AG09319 (cell line): ENCODE measurements around the gene CDX1.

Source experiments
- DNase-seq: peaks from one replicate; pipeline ENCODE4 v3.0.0-alpha.2; 2010; ENCODE audit warnings: low read depth; ENCODE audit errors: extremely low read depth
- CTCF ChIP-seq: IDR thresholded peaks from 2 replicates; pipeline ENCODE4 v1.5.1; 2011; ENCODE audit warnings: low read depth, mild to moderate bottlenecking, inconsistent platforms, low read length, moderate library complexity

The CDX1 gene

GRCh38 chr5:150184990-150185912, 18.7 kb downstream of the CDX1 start:
- DNase-seq = no peak
- no peak for TF ChIP-seq CTCF

GRCh38 chr5:150186137-150186536, 19.6 kb downstream of the CDX1 start:
- no peak for DNase-seq
- no peak for TF ChIP-seq CTCF

GRCh38 chr5:150186897-150187296, 20.3 kb downstream of the CDX1 start:
- DNase-seq = no peak
- no peak for TF ChIP-seq CTCF

- TF ChIP-seq CTCF = no peak
Observed at GRCh38 chr5:150188146-150188842, 21.7 kb downstream of the CDX1 start.

GRCh38 chr5:150189326-150189725, 22.7 kb downstream of the CDX1 start:
- DNase-seq = no peak
- TF ChIP-seq CTCF = no peak

More at GRCh38 chr5:150188146-150188842, 21.7 kb downstream of the CDX1 start:
- no peak for DNase-seq

GRCh38 chr5:150189728-150190502, 23.3 kb downstream of the CDX1 start, which contains the start of gene SLC6A7:
Gene SLC6A7 (plus strand): TSS chr5:150190062. CDS start chr5:150190328, 266 bp downstream.
- DNase-seq = no peak
- no peak for TF ChIP-seq CTCF
